ENCODE data around the gene PRKCQ. TPM values are rescaled to one million over a fixed set of nuclear protein-coding genes. Genes with fewer than 3 reads are reported as not detected.

Gene PRKCQ
- total and polyA plus RNA-seq, 2 of the 8 experiments (the other 6 are each of a cell fraction or from before 2014, with no cell fraction given): 9.1 to 22.6 TPM

- no peak overlapping the region for H3K4me3 ChIP-seq (ENCODE audit: extremely low read depth in 1 of 4, insufficient read depth in 2 of 4, low read depth in 3 of 4, low read length in 4 of 4)
- POLR2A ChIA-PET (ENCODE audit: partially characterized antibody): no interaction called here
- H3K27ac ChIP-seq (ENCODE audit: low read depth, low read length): no peak overlapping the region
- no peaks in the 10 kb centered on the region for H3K9me3 ChIP-seq (ENCODE audit: insufficient read depth in 2 of 2, low read depth in 1 of 2, low read length in 1 of 2)
- no peak overlapping the region for H3K14ac ChIP-seq (ENCODE audit: insufficient read length)
- H3K4me1 ChIP-seq (replicated peaks in 1 of 4; ENCODE audit: control insufficient read depth in 3 of 4, insufficient read depth in 4 of 4, low read length in 3 of 4): peaks cover 0 to 11% (median 4%) of the 10 kb centered on the region in 4 experiments; a peak in 6 of 7 replicates
- no peaks in the 10 kb centered on the region for H3K27me3 ChIP-seq (replicated peaks in 1 of 4; ENCODE audit: control insufficient read depth in 3 of 4, extremely low read depth in 1 of 4, insufficient read depth in 3 of 4, low read length in 3 of 4)
- H2AK5ac ChIP-seq (ENCODE audit: low read depth, low read length): no peak overlapping the region
- no peak overlapping the region for H2AFZ ChIP-seq (ENCODE audit: low read length)
- no peak overlapping the region for H2BK120ac ChIP-seq (replicated peaks; ENCODE audit: low read depth, low read length)
- DNase-seq (ENCODE audit: low read depth in 1 of 2, low spot score in 2 of 2) (no peak), FAIRE-seq (no peak)
- H2BK12ac ChIP-seq (ENCODE audit: low read depth, low read length): no peak overlapping the region
- no peaks in the 10 kb centered on the region; the same call in 1 of the 2 replicates for H3K23me2 ChIP-seq (ENCODE audit: low read depth, low read length)
- H2BK5ac ChIP-seq (ENCODE audit: low read depth, low read length): no peak overlapping the region
- H3K4me2 ChIP-seq (ENCODE audit: insufficient read depth in 1 of 2, low read depth in 2 of 2, low read length in 2 of 2): peak overlapping the region in 1 of 2 experiments; percentile 23; a peak in 1 of 4 replicates
- peaks cover 0 to 7% of the 10 kb centered on the region in 2 experiments for H4K20me1 ChIP-seq (replicated peaks in 1 of 2; ENCODE audit: control insufficient read depth in 1 of 2, insufficient read depth in 2 of 2, low read length in 2 of 2)
- H2BK20ac ChIP-seq (ENCODE audit: low read length): no peak overlapping the region
- H3K23ac ChIP-seq (ENCODE audit: insufficient read length): no peak overlapping the region
- 66% methylated on average over 9 of the region's 9 CpGs; no CpG with 5 or more reads in 1 of the 2 experiments for WGBS, 2 experiments (ENCODE audit: extremely low coverage in 1 of 2, insufficient coverage in 1 of 2, insufficient read length in 1 of 2, insufficient replicate concordance in 2 of 2, low coverage in 1 of 2, low lambda C conversion rate in 2 of 2, missing lambda C conversion rate in 1 of 2)
- H4K91ac ChIP-seq (replicated peaks; ENCODE audit: insufficient read length, low read length): no peak overlapping the region
- peaks cover 0 to 11% of the 10 kb centered on the region in 2 experiments; a peak in 2 of 4 replicates for H3K79me2 ChIP-seq (ENCODE audit: control insufficient read depth in 1 of 2, insufficient read depth in 2 of 2, low read length in 2 of 2)
- H2BK15ac ChIP-seq (ENCODE audit: low read length): no peak overlapping the region
- no peak overlapping the region for H4K8ac ChIP-seq (ENCODE audit: extremely low read depth, insufficient read depth, low read length)
- H3K4ac ChIP-seq (replicated peaks; ENCODE audit: insufficient read length, low read depth, low read length): no peak overlapping the region
- no peak overlapping the region for H3K56ac ChIP-seq (replicated peaks; ENCODE audit: insufficient read length, low read depth, low read length)
- no peak overlapping the region; a peak in 1 of 7 replicates for H3K9ac ChIP-seq (replicated peaks in 1 of 4; ENCODE audit: extremely low read depth in 1 of 4, low read depth in 3 of 4, low read length in 3 of 4)
- H4K5ac ChIP-seq (ENCODE audit: insufficient read length, low read depth, low read length): no peak overlapping the region
- peaks cover 2% of the 10 kb centered on the region; the same call in 1 of the 2 replicates for H3K79me1 ChIP-seq (ENCODE audit: low read depth, low read length)
- CTCF ChIA-PET (ENCODE audit: partially characterized antibody): interaction anchor here (0.8 to 2.3 kb wide), 11 partner anchors 9 to 133 kb away, joined by 3 to 9 read pairs (median 3); partner anchors contain the start of gene PRKCQ
- H3K18ac ChIP-seq (ENCODE audit: extremely low read depth, low read length): no peak overlapping the region
- no peaks in the 10 kb centered on the region for H3K36me3 ChIP-seq (ENCODE audit: control insufficient read depth in 2 of 4, insufficient read depth in 4 of 4, low read length in 3 of 4)
Measured at GRCh38 chr10:6542999-6543430, 37.1 kb downstream of the PRKCQ start.
